Mucosa of descending colon (tissue), 3 donors: ENCODE measurements around the gene LDLRAD4. TPM values are rescaled to one million over a fixed set of nuclear protein-coding genes. Genes with fewer than 3 reads are reported as not detected.

ENCODE experiments used
- ATAC-seq: fragments of 200-7000 bp; cut with Tn5 transposase; one replicate; pipeline ENCODE4 v1.9.1; 2020; ENCODE audit warnings: mild to moderate bottlenecking, moderate library complexity
- DNase-seq, 3 donors: peaks; one replicate each; pipeline ENCODE4 v3.0.0-alpha.2; 2020
- H3K36me3 ChIP-seq: fragments of 200-600 bp; one replicate; pipeline ENCODE4 v1.8.0; 2021; ENCODE audit warnings: low read depth, mild to moderate bottlenecking
- H3K4me1 ChIP-seq: fragments of 200-600 bp; one replicate; pipeline ENCODE4 v1.8.0; 2021; ENCODE audit warnings: low read depth, mild to moderate bottlenecking
- H3K4me3 ChIP-seq: fragments of 200-600 bp; one replicate; pipeline ENCODE4 v1.8.0; 2021; ENCODE audit warnings: mild to moderate bottlenecking
- H3K9me3 ChIP-seq: fragments of 200-600 bp; one replicate; pipeline ENCODE4 v1.8.0; 2021; ENCODE audit warnings: mild to moderate bottlenecking
- CTCF ChIP-seq: fragments of 200-600 bp; IDR thresholded peaks from one replicate; pipeline ENCODE4 v1.8.0; 2022; ENCODE audit warnings: antibody characterized with exemption, mild to moderate bottlenecking
- intact Hi-C, 2 donors: fragments of 100-400 bp; cut with DNase I in 1 of 2; cut with micrococcal nuclease in 1 of 2; formaldehyde crosslinking; loops; one replicate each; pipeline versions ENCODE4 v1.11.0 to v1.11.1; 2022; cut with DNase I, micrococcal nuclease
- total RNA-seq, 3 donors: library from RNA; stranded (reverse); fragmentation: NEBNext Ultra II Directional in 2 of 3; extraction: Animal tissue kit (Norgen Biotek cat#: 25700) in 2 of 3; gene quantifications; one replicate each; pipeline versions ENCODE4 v1.2.1 to v1.2.4, GENCODE V29; 2021 to 2023
- donor health status: DM: no; HTN: no; CAD: no; lungs with moderate emphysema.
- donor health status: DM: no; HTN: no; CAD: no.
- donor health status: DM: no; HTN: yes; CAD: no.

Gene LDLRAD4
- total RNA-seq, 3 donors from 2014 or later = 36.8 to 41.0 (median 37.4) TPM

- H3K9me3 ChIP-seq = no peaks in the 10 kb centered on the region
- TF ChIP-seq CTCF = no peak
- DNase-seq = no peak
- H3K36me3 ChIP-seq = no peaks in the 10 kb centered on the region
- no peaks in the 10 kb centered on the region for H3K4me1 ChIP-seq
- intact Hi-C loops = no loop called here
- H3K4me3 ChIP-seq = no peak overlapping the region
- no peak for ATAC-seq
Observed at GRCh38 chr18:13646633-13647032, 428.1 kb downstream of the LDLRAD4 start.

- DNase-seq (no peak), ATAC-seq (no peak)
- H3K4me1 ChIP-seq = no peaks in the 10 kb centered on the region
- no peak overlapping the region for H3K4me3 ChIP-seq
- H3K36me3 ChIP-seq = no peaks in the 10 kb centered on the region
- H3K9me3 ChIP-seq = no peaks in the 10 kb centered on the region
- no peak for TF ChIP-seq CTCF
- intact Hi-C loops = no loop called here
Observed at GRCh38 chr18:13647761-13648160, 429.2 kb downstream of the LDLRAD4 start.

DNA sequence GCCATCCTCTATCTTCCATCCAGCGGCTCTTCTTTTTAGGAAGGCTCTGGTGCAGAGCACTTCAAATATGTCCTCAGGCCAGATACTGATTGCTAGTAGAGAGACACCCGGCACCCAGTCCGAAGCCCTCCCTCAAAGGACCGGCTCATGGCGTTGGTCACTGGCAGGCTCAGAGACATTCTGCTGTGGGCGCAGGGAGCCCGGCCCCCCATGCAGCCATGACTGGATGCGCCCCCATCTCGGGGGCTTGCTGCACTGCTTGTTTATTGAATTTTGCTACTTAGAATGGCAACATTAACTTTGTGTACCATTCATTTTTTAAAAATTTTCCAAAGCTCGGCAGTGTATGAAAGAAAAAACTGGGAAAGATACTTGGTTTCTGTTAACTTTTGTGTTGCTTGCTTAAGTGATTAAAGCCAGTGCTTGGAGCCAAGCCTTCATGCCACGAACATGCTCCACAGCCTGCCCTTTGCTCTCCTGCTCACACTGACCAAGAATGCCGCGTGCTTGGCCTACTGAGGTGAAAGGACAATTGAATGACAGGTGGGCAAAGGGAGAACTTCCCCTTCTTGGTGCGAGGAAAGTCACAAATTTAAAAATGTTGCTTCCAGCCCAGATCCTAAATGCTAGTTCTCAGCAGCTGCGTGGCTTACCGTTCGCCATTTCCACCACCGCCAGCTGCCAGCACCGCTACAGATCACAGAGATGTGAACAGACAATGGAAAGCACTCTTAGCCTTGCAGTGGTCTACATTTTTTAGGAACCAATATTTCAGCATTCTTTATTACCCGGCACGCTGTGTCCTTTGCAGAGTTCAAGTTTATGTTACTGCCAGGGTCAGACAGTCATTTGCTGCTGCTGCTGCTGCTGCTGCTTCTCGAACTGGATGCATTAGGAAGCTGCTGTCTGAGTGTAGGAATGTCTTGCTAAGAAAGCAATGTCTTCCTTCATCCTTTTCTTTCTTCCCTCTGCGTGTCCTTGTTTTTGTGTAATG, 431.1 kb downstream of the LDLRAD4 start:
- ATAC-seq = no peak
- intact Hi-C loops = no loop called here
- TF ChIP-seq CTCF = no peak

DNA sequence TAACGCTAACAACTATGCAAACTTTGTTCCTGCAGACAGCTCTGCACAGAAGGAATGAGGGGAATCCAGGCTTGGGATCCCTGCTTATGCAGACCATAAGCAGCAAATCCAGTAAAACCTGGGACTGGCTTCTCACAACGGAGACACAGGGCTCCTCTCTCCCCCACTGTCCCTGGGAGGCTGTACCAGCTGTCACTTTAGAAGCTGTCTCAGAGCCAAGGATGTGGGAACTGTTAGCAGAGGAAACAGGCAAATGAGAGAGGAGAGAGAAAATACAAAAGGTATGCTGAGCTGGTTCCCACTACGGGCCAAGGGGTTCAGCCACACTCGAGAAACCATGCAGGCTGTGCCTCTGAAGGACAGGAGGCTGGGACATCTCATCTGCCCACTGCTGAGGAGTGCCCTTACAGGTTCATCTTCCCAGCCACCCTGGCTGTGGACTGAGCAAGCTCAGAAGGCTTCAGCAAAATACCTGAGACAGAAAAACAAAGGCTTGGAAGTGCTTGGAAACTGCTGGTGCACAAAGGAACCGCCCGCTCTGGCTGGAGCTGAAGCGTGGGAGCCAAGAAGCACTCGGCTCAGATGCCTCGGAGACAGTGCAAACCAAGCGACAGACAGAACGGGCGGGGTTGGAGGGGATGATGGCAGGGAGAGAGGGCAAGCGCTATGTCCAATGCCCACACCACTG, 435.3 kb downstream of the LDLRAD4 start:
- ATAC-seq = no peak
- TF ChIP-seq CTCF = no peak
- DNase-seq = no peak
- Histone ChIP-seq H3K9me3 (no peaks in the 10 kb centered on the region), H3K4me1 (no peaks in the 10 kb centered on the region), H3K36me3 (no peaks in the 10 kb centered on the region), H3K4me3 (no peak overlapping the region)
- intact Hi-C loops = no loop called here

More for the DNA sequence above, 431.1 kb downstream of the LDLRAD4 start:
- Histone ChIP-seq H3K4me1 (no peaks in the 10 kb centered on the region), H3K4me3 (no peak overlapping the region), H3K9me3 (no peaks in the 10 kb centered on the region), H3K36me3 (no peaks in the 10 kb centered on the region)
- no peak for DNase-seq

- intact Hi-C loops = no loop called here
- no peak for DNase-seq
- no peak for ATAC-seq
- Histone ChIP-seq H3K4me1 (no peaks in the 10 kb centered on the region), H3K9me3 (no peaks in the 10 kb centered on the region), H3K36me3 (no peaks in the 10 kb centered on the region), H3K4me3 (no peak overlapping the region)
- TF ChIP-seq CTCF = no peak
Observed at GRCh38 chr18:13657974-13658373, 439.4 kb downstream of the LDLRAD4 start.
